Fibroblast of skin of right quadriceps (primary cell): ENCODE measurements around the gene CH25H.
A peak's percentile ranks its signal among the peaks of the same experiment; 100 is the strongest.
"Not testable (repeated sequence)": the region's sequence is repeated elsewhere in the genome, so short reads cannot be mapped to it uniquely, and the experiment has no call there.

ENCODE experiments used
- DNase-seq: peaks from one replicate; pipeline ENCODE4 v3.0.0-alpha.2; 2013

CH25H gene

DNA sequence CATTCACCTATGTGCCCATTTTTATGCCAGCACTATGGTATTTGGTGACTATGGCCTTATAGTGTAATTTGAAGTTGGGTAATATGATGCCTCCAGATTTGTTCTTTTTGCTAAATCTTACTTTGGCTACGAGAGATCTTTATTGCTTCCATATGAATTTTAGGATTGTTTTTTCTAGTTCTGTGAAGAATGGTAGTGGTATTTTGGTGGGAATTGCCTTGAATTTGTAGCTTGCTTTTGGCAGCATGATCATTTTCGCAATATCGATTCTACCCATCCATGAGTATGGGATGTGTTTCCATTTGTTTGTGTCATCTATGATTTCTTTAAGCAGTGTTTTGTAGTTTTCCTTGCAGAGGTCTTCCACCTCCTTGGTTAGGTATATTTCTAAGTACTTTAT, 15.8 kb downstream of the CH25H start:
- not testable (repeated sequence) for DNase-seq

DNA sequence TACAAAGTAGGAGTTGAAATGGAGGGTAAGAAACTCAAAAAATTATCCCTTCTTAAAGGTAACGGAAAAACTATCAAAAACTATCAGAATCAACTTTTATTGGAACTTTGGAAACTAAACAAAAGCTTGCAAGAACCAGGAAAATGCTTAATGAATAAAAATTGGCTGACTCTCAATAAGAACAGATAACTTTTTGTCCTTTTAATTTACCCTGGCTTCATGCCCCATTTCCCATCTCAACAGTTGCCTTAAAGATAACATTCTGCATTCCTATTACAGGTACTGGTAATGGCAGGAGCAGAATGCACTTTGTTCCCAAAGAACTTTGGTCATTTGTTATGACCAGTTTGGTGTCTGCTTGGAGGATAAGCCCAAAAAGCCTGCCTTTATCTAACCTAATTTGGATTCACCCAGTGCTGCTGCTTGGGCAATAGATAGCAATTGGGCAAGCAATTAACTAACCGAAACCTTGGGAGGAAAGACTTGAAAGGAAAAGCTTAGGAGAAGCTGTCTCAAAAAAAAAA, 17.8 kb downstream of the CH25H start:
- no peak for DNase-seq

DNA sequence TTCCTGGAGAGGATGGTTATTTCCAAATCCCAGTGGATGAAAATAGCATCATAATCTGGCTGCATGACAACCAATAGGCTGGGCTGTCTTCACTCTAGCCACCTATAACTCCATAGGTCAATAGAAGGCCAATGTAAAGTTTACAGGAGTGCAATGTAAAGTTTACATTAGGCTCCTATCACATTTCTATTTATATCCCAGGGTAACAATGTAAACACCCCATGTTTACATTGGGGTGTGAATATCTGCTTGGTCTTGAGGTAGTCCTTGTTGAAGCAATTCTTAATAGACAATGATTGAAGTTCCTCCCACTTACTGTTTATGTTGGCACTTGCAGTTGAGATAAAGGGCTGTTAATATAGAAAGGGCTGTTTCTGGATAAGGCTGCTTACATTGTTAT, 21.5 kb downstream of the CH25H start:
- no peak for DNase-seq

DNA sequence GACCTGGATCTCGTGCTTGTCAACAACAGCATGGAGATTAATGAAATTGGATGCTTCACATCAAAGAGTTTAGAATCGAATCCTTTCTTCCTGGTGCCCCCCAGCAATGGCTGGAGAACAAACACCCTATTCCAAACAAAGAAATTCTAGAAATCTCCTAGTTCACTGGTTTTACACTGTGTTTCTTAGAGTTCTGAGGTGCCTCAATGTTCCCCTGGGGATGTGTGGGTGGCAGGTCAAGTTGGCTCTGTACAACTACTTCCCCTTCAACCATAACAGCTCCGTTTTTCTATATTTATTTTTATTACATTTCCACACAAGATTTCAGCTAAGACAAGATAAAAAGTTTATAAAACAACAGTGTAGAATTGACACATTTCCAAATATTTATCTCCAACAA, 22.5 kb downstream of the CH25H start:
- DNase-seq, result no peak

DNA sequence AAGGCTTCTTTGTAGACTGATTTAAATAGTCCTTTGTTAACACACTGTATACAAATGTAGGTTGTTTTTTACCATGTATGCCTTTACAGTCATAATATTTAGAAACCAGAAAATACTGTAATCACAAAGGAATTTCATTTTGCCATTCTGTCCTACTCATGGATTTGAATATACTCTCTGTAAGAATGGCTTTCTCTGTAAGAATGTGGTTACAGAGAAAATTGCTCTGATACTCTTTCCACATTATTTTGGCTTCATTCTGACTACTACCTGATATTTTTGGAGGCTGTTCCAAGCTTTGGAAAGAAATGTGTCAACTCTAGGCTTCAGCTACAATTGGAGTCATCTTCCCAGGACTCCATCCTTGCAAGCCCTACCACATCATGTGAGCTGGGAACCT, 23.5 kb downstream of the CH25H start:
- peak; percentile 69 for DNase-seq

DNA sequence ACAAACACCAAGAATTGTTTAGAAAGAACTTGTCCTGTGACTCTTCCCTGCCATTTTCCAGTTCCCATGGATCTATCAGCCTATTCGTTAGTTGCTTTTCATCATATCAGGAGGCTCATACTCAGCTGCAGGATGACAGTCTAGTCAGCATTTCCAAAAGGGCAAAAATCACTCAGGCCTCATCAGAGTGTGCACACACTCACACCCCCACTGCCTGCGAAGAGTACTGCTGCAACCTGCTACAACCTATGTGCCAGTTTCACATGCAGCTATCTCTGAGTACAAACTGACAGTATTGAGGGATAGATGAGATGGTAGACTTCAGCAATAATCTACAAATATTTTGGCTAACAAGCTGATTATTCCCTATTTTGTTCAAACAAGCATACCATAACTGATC, 24.2 kb downstream of the CH25H start:
- DNase-seq, result no peak

DNA sequence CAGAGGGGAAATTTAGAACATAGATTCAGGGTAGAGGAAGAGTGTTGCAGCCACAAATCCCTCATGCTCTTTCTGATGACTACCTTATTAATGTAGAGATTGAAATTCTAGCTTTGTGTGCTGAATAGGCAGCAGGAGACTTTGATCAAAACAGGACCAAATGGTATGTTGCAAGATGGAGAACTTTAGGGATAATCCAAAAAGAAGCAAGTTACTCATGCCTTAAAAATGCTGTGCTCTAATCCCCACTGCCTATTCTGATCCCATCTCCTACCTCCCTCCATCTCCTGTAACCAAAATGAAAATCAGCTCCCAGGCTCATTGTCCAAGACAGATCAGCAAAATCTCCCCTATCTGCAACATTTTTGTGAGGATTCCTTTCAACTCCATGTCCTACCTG, 31.3 kb downstream of the CH25H start:
- DNase-seq, result peak; percentile 54

DNA sequence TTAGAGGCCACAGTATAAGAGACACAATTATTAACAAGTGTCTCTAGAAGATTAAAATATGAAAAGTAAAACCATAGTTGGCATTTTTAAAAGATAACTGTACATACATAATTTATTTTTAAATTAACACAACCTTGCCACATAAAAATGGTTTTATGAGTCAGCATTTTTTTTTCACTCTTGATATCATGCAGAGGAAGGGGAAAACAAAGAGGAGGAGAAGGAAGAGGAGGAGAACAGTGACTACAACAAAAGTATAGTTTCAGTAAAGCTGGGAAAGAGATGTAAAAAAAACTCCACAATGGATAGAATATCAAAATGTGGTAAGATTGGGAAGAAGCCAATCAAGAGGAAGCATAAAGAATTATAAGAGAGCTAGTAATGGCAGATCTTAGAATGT, 34.0 kb downstream of the CH25H start:
- peak; percentile 19 for DNase-seq

DNA sequence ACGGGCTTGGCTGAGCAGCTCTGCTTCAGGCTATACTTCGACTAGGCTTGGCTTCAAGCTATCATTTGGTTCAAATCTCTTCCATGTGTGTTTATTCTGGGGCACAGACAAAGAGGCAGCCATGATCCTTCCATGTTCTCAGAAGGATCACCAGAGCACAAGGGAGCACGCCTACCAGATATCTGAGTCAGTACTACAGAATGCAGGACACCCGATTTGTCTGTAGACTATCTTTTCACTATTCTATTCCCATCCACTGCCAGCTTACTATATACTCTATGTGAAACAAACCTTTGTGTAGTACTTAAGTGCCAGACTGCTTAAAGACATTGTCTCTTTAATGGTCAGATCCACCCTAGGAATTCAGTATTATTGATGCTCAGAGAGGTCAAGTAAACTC, 35.1 kb downstream of the CH25H start:
- peak; percentile 55 for DNase-seq

DNA sequence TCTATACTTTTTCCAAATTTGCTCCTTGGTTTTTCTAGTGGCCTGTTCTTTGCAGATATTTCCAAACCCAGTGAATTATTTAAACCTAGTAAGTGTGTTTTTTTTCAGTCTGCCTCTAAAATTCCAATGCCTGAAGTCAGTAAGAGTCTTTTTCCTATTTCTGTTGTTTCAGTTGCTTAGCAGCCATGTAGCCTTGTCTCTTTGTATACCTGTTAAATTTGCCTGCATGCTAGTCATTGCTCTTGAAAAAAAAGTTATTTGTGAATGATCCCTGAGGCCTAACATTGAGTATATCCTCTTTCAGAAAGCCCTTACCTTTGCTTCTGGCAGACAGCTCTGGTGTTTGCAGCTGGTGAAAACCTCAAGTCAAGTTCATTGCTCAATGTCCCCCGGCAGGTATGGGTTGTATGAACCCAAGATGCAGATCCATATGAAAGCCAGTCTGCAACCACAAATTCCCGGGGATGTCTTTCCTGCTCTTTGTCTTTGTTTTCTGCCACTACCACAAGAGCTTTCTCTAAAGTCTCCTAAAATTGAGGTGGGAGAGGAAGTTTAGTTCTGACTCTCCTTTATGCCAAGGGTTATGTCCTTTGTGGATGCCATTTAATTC, 35.7 kb downstream of the CH25H start:
- peak; percentile 49 for DNase-seq

DNA sequence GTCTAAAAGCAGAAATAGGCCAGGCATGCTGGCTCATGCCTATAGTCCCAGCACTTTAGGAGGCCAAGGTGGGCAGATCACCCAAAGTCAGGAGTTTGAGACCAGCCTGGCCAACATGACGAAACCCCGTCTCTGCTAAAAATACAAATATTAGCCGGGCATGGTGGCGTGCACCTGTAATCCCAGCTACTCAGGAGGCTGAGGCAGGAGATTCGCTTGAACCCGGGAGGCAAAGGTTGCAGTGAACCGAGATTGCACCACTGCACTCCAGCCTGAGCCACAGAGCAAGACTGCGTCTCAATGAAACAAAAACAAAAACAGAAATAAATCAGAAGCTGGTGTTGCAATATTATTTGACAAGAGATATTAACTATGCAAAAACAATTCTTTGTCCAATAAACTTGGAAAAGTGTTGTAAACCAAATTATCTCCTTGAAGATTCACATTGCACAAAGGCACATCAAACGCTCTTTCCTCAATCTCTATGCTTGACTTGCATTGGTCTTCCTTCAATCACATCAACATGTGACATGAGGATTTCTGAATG, 38.7 kb downstream of the CH25H start:
- not testable (repeated sequence) for DNase-seq

DNA sequence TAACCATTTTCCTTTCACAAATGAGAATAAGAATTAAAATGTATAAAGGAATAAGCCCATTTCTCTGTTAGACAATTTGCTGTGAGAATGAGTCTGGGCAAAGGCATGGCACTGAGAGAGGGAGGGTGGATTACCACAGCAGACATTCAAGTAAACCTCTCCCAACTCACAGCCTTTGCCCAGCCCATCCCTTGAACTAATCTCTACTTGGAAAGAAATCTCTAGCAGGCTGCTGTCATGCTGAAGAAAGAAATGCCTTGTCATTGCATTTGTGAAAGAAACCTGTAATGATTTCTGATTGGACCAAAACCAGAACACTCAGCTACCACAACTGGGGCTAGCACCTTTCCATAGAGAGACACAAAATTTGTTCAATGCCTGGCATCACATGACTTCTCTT, 39.2 kb downstream of the CH25H start:
- no peak for DNase-seq

DNA sequence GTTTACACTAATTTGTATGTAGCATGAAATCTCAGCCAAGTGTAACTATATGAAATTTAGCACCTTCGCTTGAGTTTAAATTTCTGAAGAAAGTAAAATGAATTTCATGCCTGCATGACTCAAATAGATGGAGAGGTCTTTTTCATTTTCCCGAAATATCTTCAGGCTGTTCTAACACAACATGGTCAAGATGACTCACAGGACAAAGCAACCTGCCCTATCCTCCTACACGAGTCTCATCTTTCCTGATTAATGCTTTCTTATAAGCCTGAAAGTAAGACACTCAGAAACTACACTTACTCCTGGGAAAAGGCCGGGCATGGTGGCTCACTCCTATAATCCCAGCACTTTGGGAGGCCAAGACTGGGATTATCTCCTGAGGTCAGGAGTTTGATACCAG, 41.2 kb downstream of the CH25H start:
- peak; percentile 54 for DNase-seq

DNA sequence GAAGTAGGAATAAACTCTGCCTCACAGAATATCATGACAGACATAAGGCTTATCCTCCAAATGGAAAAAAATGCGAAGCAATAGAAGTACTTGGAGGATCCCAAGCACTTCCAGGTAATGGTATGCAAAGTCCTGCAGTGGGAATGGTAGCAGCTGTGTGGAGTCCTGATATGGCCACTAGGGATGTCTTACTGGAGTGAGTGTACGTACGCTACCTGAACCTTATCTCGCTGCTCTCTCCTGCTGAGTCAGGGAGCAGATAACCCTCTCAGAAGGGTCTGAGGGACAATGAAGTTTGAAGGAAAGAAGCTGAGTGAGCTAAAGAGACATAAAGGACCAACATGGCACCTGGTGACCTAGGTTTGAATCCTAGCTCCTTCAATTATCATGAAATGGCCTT, 42.2 kb downstream of the CH25H start:
- no peak for DNase-seq

DNA sequence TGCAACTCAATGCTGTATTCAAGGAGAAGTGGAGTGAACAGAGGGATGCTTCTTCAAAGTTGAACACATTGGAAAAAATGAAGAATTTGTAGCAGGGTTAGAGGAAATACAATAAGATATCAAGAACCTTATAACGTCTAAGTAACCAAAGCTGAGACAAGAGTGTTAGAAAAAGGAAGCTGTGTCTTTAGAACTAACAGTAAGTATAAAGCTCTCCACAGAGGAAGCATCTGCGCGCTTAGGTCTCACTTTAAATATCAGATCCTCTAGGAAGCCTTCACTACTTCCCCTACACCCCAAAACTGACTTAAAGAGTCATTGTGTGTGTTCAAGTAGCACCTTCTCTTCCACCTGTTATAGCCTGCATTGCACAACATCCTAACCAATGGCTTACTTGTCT, 43.0 kb downstream of the CH25H start:
- DNase-seq, result no peak

DNA sequence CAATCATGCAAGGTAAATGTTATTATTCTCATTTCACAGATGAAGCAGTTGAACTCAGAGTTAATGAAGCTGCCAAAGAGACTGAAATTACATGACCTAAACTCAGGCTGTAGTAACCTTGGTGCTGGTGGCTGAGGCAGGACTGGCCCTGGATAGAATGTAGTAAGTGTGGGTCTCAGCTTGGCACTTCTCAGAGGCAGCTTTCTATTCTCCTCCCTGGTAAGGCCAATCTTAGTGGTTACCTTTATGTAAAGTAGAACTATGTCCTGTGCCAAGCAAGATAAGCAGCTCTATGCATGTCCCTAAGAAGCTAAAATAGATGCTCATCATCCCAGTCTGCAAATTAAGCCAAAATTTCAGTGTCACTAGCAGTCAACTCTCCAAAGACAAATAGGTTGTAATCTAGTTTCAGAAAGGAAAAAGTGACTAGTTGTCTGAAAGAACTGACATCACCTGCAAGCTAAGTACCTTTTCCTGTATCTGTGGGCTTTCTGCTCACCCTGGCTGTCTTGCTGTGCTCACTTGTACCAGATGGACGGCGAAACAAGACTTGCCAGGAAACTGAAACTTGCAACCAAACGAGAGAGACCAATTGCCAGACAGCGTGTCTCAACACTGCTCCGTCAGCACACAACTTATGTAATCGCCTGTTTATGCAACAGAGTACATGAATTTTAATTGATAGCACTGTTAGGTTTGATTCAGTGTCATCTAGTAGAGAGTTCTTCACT, 43.7 kb downstream of the CH25H start:
- peak; percentile 71 for DNase-seq

DNA sequence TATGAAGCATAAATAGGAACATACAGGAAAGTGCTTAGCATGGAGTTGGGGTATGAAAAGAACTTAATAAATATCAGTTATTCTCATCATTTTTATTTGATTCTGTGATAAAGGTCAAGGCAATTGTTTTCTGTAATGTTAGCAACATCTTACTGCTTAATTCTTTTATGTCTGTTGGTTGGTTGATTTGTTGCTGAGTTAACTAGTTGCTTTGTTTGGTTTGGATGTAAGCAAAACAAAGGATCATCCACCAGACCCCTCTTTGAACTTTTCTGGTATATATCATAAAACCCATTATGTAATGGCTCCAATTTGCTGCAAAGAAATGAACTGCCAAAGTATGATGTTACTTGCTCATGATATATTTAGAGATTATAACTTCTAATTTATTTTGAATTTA, 44.5 kb downstream of the CH25H start:
- DNase-seq, result no peak

DNA sequence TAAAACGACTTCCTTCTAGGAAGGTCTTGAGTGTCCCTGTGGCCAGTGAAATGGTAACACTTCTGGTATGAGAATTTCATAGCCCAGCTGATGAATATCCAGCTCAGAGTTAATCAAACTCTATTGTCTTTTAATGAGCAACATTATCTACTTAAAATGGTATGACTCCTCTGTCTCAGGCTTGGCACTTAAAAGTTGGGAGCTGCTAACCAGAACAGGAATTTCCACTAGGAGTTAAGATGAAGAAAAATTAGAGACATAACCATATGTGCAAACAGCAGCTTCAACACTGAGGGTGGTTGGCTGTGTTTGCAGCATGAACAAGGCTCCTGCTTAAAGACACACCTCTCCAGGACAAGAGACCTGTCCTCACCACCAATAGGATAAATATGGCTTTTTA, 46.8 kb downstream of the CH25H start:
- no peak for DNase-seq

DNA sequence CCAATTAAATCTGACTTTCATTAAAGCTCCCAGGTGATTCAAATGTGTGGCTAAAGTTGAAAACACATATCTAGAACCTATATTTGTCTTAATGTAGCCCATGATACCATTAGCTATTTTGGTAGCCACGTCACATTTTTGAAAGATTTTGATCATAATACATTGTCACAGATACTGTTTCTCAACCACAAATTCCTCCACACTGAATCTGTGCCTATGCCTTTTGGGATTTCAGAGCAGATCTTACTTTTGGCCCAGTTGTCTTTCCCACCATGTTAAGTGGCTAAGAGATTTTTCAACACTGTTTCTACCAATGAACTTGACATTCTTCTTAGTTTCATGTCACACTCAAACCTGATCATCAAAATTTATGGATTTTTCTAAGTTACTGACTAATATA, 47.4 kb downstream of the CH25H start:
- peak; percentile 59 for DNase-seq

DNA sequence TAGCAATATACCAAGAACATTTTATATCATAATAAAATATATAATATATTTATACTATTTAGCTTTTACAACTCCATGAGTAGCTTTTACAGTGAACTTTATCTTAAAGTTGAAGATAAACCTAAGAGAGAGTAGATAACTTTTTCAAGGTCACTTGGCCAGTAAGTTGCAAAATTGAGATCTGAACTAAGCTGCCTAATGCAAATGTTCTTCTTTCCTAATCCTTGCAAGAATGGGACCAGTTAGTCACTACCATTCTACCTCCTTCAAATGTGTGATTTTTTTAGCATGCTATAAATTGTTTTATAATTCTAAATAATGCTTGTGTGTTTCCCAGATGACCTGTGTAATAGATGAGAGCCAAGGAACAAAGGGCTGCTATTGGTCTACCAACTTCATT, 47.8 kb downstream of the CH25H start:
- no peak for DNase-seq

DNA sequence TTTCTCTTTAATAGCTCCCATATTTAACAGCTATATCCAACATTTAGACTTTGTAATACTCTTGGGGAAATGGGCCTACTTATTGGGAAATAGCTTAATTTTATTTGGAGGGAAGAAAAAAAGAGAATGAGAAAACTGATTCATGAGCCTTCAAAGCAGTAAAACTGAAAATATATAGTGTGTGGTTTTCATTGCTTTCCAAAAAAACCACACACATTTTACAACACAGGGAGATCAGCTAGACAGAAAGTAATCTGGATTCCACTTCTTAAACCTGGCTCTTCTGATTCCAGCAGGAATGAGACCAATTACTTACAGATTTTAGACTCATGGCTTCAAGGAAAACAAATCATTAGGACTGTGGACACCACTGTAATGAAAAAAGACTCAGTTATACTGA, 48.7 kb downstream of the CH25H start:
- peak; percentile 98 for DNase-seq

DNA sequence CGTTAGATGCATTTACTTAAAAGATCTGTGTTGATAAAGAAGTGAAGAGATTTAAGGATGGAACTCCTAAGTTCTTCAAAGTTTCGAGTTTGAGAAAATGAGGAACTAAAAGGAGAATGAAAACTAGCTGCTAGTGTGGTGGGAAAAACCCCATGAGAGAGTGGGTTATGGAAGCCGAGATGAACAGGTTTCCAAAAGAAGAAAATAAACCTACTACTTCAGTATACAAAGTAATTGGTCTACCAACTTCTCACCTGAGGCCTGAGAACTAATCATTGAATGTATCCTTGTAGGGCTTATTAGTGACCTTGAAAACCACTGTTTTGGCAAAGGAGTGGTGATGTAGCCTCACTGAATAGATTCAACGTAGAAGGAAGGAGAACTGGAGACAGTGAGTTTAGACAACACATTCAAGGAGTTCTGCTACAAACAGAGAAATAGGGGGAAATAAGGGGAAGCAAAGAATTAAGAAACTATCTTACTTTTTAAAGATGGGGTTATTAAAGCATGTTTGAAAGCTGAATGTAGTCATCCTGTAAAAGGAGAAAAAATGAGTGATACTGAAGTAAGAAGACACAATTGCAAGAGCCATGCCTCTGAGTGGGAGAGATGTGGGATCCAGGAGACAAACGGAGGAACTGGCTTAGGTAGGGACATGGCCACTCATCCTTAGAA, 50.8 kb downstream of the CH25H start:
- DNase-seq, result no peak
